SK-N-SH (cell line): Measurements from ENCODE around the gene PDIK1L. TPM values are rescaled to one million over a fixed set of nuclear protein-coding genes. Genes with fewer than 3 reads are reported as not detected.

Experiments
- CTCF ChIA-PET: fragments of 300-600, 350-600 bp; formaldehyde crosslinking; extraction: SDS; loops from one replicate; lab custom pipeline; 2021; lab: Yijun Ruan, JAX
- POLR2A ChIA-PET: fragments of 350-600 bp; sonication (Branson Sonifier 250); formaldehyde crosslinking; extraction: SDS; loops from one replicate; lab custom pipeline; 2020; ENCODE audit warnings: antibody characterized with exemption, inconsistent platforms; lab: Yijun Ruan, JAX
- DNase-seq: peaks from one replicate; pipeline ENCODE4 v3.0.0; 2012
- H2AFZ ChIP-seq: fragments of 200-600 bp; sonication (generic); 2 replicates; pipeline ENCODE4 v1.8.1; 2016; ENCODE audit warnings: antibody characterized with exemption, mild to moderate bottlenecking, low read depth
- H3F3A ChIP-seq: fragments of 200-600 bp; sonication (generic); replicated peaks from 2 replicates; pipeline ENCODE3; 2016; ENCODE audit warnings: antibody characterized with exemption, mild to moderate bottlenecking; ENCODE audit not compliant: insufficient read depth
- H3K27ac ChIP-seq, 2 experiments: fragments of 200-500 bp in 1 of 2; fragments of 200-600 bp in 1 of 2; sonication (Bioruptor generic) in 1 of 2; sonication (generic), shearing (Covaris generic) in 1 of 2; 2 replicates each; pipeline versions ENCODE4 v1.5.1 to v1.6.1; 2014 to 2016; ENCODE audit warnings: low read depth in 2 of 2, inconsistent platforms in 1 of 2, low read length in 1 of 2, mild to moderate bottlenecking in 1 of 2, mixed read lengths in 1 of 2
- H3K27me3 ChIP-seq: fragments of 200-600 bp; sonication (generic), shearing (Covaris generic); 2 replicates; pipeline ENCODE4 v1.6.1; 2016; ENCODE audit warnings: mixed run types; ENCODE audit not compliant: insufficient read depth
- H3K36me3 ChIP-seq, 2 experiments: fragments of 200-500 bp in 1 of 2; fragments of 200-600 bp in 1 of 2; sonication (Bioruptor generic) in 1 of 2; sonication (generic) in 1 of 2; replicated peaks in 1 of 2; 2 replicates each; pipeline versions ENCODE3 to v1.5.1; 2014 to 2016; ENCODE audit warnings: low read length in 1 of 2, mild to moderate bottlenecking in 1 of 2; ENCODE audit not compliant: insufficient read depth in 2 of 2, control insufficient read depth in 1 of 2
- H3K4me1 ChIP-seq, 2 experiments: fragments of 200-500 bp in 1 of 2; fragments of 200-600 bp in 1 of 2; sonication (Bioruptor generic) in 1 of 2; sonication (generic), shearing (Covaris generic) in 1 of 2; 2 replicates each; pipeline versions ENCODE4 v1.5.1 to v1.6.1; 2014 to 2016; ENCODE audit warnings: low read depth in 1 of 2, low read length in 1 of 2, mixed run types in 1 of 2; ENCODE audit not compliant: insufficient read depth in 2 of 2, control insufficient read depth in 1 of 2
- H3K4me2 ChIP-seq: fragments of 200-600 bp; sonication (generic), shearing (Covaris generic); 2 replicates; pipeline ENCODE4 v1.6.1; 2017; ENCODE audit warnings: mixed run types
- H3K4me3 ChIP-seq, 2 experiments: fragments of 200-500 bp in 1 of 2; fragments of 200-600 bp in 1 of 2; sonication (Bioruptor generic) in 1 of 2; sonication (generic), shearing (Covaris generic) in 1 of 2; 2 replicates each; pipeline versions ENCODE4 v1.5.1 to v1.8.1; 2014 to 2016; ENCODE audit warnings: low read depth in 2 of 2, inconsistent platforms in 1 of 2, low read length in 1 of 2, mild to moderate bottlenecking in 1 of 2, mixed read lengths in 1 of 2, moderate library complexity in 1 of 2
- H3K79me2 ChIP-seq: fragments of 200-600 bp; sonication (generic); 2 replicates; pipeline ENCODE4 v1.8.1; 2017; ENCODE audit warnings: mild to moderate bottlenecking; ENCODE audit not compliant: insufficient read depth
- H3K9ac ChIP-seq: fragments of 200-600 bp; sonication (generic); 2 replicates; pipeline ENCODE4 v1.6.1; 2017; ENCODE audit warnings: mixed run types
- H3K9me2 ChIP-seq: fragments of 200-600 bp; sonication (generic); 2 replicates; pipeline ENCODE4 v1.6.1; 2017; ENCODE audit warnings: mixed run types
- H3K9me3 ChIP-seq: fragments of 200-600 bp; sonication (generic); 2 replicates; pipeline ENCODE4 v1.6.1; 2017; ENCODE audit warnings: mixed run types, mild to moderate bottlenecking, moderate library complexity
- H4K20me1 ChIP-seq: fragments of 200-600 bp; sonication (generic); 2 replicates; pipeline ENCODE4 v1.6.1; 2017; ENCODE audit warnings: mild to moderate bottlenecking, mixed run types; ENCODE audit not compliant: insufficient read depth
- FOSL2 ChIP-seq: IDR thresholded peaks from 2 replicates; pipeline ENCODE4 v1.4.0; 2012; ENCODE audit warnings: low read depth, mild to moderate bottlenecking, moderate library complexity, borderline replicate concordance
- MXI1 ChIP-seq: IDR thresholded peaks from 2 replicates; pipeline ENCODE4 v1.6.1; 2012; ENCODE audit warnings: mild to moderate bottlenecking, low read depth, low read length, improper control_type of control experiment
- NFIC ChIP-seq: IDR thresholded peaks from 2 replicates; pipeline ENCODE4 v1.4.0; 2012; ENCODE audit warnings: borderline replicate concordance
- POLR2AphosphoS5 ChIP-seq: IDR thresholded peaks from 2 replicates; pipeline ENCODE4 v1.6.1; 2012; ENCODE audit warnings: low read depth, low read length
- SIN3A ChIP-seq: IDR thresholded peaks from 2 replicates; pipeline ENCODE4 v1.6.1; 2012; ENCODE audit warnings: low read depth, mild to moderate bottlenecking, low read length, moderate library complexity, borderline replicate concordance
- SMC3 ChIP-seq: IDR thresholded peaks from 2 replicates; pipeline ENCODE4 v1.6.1; 2012; ENCODE audit warnings: low read depth, low read length, improper control_type of control experiment
- TAF1 ChIP-seq: IDR thresholded peaks from 2 replicates; pipeline ENCODE4 v1.6.1; 2012; ENCODE audit warnings: low read depth, mild to moderate bottlenecking, low read length, moderate library complexity, borderline replicate concordance
- WGBS: methylation state at CpG from one replicate; pipeline ENCODE4 v1.1.6; 2017; ENCODE audit warnings: low lambda C conversion rate; 5-methylcytosine and 5-hydroxymethylcytosine counted together
- polyA plus RNA-seq, 3 experiments: library from polyadenylated mRNA; depleted of rRNA; stranded (reverse); fragments of >200 nt; gene quantifications; 2 replicates each; pipeline ENCODE4 v1.2.3, GENCODE V29; 2012
- TF ChIP-seq, protein P1 (sequence below): fragments of 150-350 bp; IDR thresholded peaks from 2 replicates; pipeline ENCODE4 v1.6.1; 2017; ENCODE audit warnings: antibody characterized with exemption, low read length, low read depth, borderline replicate concordance
- TF ChIP-seq, protein P2 (sequence below): IDR thresholded peaks from 2 replicates; pipeline ENCODE4; 2012

Gene PDIK1L
- polyA plus RNA-seq, 1 of the 3 experiments (the other 2 are of a cell fraction): 1.2 TPM

DNA sequence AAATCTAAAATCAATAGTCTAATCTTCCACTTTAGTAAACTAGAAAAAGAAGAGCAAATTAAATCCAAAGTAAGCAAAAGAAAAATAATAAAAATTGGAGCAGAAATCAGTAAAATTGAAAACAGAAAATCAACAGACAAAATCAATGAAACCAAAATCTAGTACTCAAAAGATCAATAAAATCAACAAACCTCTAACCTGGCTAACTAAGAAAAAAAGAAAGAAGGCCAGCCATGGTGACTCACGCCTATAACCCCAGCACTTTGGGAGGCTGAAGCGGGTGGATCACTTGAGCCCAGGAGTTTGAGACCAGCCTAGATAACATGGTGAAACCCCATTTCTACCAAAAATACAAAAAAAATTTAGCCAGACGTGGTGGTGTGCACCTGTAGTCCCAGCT, 22.8 kb downstream of the PDIK1L start (continued):
- TF ChIP-seq NFIC (no peak), MXI1 (no peak), POLR2AphosphoS5 (no peak)
- TF ChIP-seq, protein P1, sequence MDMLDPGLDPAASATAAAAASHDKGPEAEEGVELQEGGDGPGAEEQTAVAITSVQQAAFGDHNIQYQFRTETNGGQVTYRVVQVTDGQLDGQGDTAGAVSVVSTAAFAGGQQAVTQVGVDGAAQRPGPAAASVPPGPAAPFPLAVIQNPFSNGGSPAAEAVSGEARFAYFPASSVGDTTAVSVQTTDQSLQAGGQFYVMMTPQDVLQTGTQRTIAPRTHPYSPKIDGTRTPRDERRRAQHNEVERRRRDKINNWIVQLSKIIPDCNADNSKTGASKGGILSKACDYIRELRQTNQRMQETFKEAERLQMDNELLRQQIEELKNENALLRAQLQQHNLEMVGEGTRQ: no peak
- TF ChIP-seq, all 33 proteins: peak for 0

DNA sequence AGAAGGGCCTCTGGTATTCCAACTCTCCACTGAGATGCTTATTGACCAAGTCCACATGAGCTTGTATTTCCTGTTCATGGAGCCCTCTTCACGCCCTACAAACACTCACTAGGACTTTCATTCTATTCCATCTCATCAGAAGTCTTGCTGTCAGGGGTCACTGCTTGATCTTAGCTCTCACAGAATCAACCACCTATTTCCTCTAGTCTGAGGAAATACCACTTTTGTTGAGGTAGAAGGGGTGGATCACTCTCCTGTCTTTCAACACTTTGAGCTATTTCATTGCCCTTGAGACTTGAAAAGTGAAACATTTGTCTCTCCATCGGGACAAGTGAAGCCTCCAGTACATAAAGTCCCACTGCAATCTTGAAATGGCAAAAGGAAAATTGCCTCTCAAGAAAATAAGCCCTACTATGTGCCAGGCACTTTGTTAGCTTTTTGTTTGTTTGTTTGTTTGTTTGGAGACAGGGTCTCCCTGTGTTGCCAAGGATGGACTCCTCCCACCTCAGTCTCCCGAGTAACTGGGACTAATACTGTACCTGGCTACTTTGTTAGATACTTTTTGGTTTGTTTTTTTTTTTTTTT, 27.4 kb downstream of the PDIK1L start:
- 47% methylated on average over 3 of the region's 3 CpGs for WGBS
- DNase-seq: no peak
- H3K9ac ChIP-seq: no peak overlapping the region
- CTCF ChIA-PET: interaction anchor here (1.0 to 1.9 kb wide), 8 partner anchors 9 to 104 kb away, joined by 3 to 8 read pairs (median 5); no protein-coding TSS in a partner anchor
- no peak overlapping the region for H3K27ac ChIP-seq
- H3K4me3 ChIP-seq: no peak overlapping the region
- H3F3A ChIP-seq: no peaks in the 10 kb centered on the region
- no peaks in the 10 kb centered on the region for H3K79me2 ChIP-seq
- no peaks in the 10 kb centered on the region for H3K36me3 ChIP-seq
- H3K4me2 ChIP-seq: no peak overlapping the region
- no peak overlapping the region for H2AFZ ChIP-seq
- H3K9me3 ChIP-seq: no peaks in the 10 kb centered on the region
- H3K27me3 ChIP-seq: no peaks in the 10 kb centered on the region
- no peaks in the 10 kb centered on the region for H3K4me1 ChIP-seq
- H4K20me1 ChIP-seq: no peaks in the 10 kb centered on the region
- no peak for TF ChIP-seq SMC3
- TF ChIP-seq FOSL2: no peak
- TF ChIP-seq, protein P2, sequence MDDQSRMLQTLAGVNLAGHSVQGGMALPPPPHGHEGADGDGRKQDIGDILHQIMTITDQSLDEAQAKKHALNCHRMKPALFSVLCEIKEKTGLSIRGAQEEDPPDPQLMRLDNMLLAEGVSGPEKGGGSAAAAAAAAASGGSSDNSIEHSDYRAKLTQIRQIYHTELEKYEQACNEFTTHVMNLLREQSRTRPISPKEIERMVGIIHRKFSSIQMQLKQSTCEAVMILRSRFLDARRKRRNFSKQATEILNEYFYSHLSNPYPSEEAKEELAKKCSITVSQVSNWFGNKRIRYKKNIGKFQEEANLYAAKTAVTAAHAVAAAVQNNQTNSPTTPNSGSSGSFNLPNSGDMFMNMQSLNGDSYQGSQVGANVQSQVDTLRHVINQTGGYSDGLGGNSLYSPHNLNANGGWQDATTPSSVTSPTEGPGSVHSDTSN: no peak
- TF ChIP-seq, all 33 proteins: peak for 0
- POLR2A ChIA-PET: no interaction called here
- no peaks in the 10 kb centered on the region for H3K9me2 ChIP-seq

- H3K79me2 ChIP-seq: no peaks in the 10 kb centered on the region
- CTCF ChIA-PET: interaction anchor here (1.0 to 9.3 kb wide), 9 partner anchors 15 to 247 kb away, joined by 3 to 235 read pairs (median 5); partner anchors contain the start of genes FAM110D, PDIK1L and ZNF593
Measured at GRCh38 chr1:26142159-26142558, 30.5 kb downstream of the PDIK1L start.

More at GRCh38 chr1:26142159-26142558, 30.5 kb downstream of the PDIK1L start:
- 96% methylated on average over 8 of the region's 8 CpGs for WGBS
- Histone ChIP-seq H3F3A (no peaks in the 10 kb centered on the region), H2AFZ (no peak overlapping the region), H3K27ac (no peak overlapping the region), H3K4me1 (no peaks in the 10 kb centered on the region), H3K4me2 (no peak overlapping the region), H3K9me3 (no peaks in the 10 kb centered on the region), H3K4me3 (no peak overlapping the region), H3K36me3 (no peaks in the 10 kb centered on the region), H3K9me2 (no peaks in the 10 kb centered on the region), H3K9ac (no peak overlapping the region), H4K20me1 (no peaks in the 10 kb centered on the region), H3K27me3 (no peaks in the 10 kb centered on the region)
- DNase-seq: no peak
- TF ChIP-seq TAF1 (no peak), SIN3A (no peak)
- POLR2A ChIA-PET: interaction anchor here (1.2 kb wide), 1 partner anchor 30 kb away, joined by 4 read pairs; the partner anchor contains the start of gene PDIK1L
